Urothelium cell line (cell line): ENCODE results near the gene NPPB.
"Not testable (repeated sequence)": the region's sequence is repeated elsewhere in the genome, so short reads cannot be mapped to it uniquely, and the experiment has no call there.

Experiments
- DNase-seq: peaks from one replicate; pipeline ENCODE4 v3.0.0; 2011; ENCODE audit warnings: low spot score, mixed read lengths
- FAIRE-seq: peaks from 2 replicates; lab custom pipeline; 2011; peaks lifted over from hg19 to GRCh38; lab: Jason Lieb, UNC

NPPB gene

DNA sequence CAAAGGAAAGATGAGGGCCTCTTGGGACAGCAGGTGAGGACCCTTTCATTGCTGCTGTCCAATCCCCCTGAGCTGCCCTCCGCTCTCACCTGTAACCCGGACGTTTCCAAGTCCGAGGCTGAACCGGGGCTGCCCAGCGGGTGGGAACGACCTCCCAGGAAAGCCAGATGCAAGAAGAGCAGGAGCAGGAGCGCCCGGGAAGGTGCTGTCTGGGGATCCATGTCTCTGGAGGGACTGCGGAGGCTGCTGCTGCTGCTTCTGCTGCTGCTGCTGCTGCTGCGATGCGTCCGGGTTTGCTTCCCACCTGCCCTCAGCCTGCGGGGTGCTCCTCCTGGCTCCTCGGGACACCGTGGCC, at the start of gene NPPB:
TSS of gene NPPB (minus strand) at position 333 of the 355 bp plus-strand sequence. CDS start at position 221, 112 bp downstream.
- no peak for DNase-seq
- FAIRE-seq = no peak

DNA sequence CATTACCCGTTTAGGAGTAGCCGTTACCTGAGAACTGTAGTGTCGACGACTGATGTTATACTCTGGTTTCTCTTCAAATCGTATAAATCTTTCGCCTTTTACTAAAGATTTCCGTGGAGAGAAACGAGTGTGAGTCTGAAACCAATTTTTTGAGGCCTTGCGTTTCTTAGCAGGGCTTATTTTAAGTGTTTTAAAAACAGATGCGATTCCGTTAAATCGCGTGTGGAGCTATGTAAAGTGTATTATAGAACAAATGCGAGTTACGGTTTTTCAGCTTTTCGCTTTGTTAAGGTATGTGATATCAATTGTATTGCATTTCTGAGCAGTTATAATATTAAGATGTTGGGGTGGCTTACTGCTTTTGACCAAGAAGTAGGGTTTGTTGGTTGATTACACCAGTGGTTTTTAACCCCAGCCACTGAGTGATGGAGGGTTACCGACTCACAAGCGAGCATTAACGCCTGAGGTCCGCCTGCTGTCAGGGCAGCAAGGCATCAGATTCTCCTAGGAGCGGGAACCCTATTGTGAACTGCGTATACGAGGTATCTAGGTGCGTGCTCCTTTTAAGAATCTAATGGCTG, 49.4 kb upstream of the NPPB start:
- DNase-seq (peak; percentile 65), FAIRE-seq (no peak)

DNA sequence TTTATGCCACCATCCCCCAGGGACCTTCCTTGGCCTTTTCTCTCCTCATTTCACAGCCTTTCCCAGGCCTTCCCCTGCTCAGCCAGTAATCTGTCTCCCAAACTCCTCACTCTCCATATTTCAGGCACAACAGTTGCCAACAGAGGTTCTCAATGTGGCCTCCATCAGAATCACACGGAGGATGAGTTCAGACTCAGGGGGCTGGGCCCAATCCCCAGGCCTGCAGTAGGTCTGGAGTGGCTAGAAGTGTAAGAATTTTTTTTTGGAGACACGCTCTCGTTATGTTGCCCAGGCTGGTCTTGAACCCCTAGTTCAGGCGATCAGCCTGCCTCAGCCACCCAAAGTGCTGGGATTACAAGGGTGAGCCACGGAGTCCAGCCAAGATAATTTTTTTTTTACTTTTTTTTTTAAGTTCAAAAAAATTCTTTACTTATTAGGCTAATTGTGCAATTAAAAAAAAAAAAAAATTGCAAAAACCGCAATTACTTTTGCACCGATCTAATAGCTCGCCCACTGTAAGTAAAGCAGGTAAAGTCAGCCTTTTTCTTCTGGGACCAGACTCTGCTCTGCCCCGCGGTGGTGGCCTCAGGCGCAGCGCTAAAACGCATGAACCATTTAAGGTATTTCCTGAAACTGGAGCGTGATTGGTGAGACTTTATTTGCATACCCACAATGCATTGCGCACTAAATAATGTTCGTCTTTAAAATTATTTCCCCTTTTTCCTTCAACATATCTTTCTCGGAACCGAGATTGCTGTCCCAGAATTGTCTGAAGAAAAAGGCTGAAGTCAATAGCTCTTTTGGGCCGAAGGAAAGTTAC, 48.7 kb upstream of the NPPB start:
- peak; percentile 91 for DNase-seq

DNA sequence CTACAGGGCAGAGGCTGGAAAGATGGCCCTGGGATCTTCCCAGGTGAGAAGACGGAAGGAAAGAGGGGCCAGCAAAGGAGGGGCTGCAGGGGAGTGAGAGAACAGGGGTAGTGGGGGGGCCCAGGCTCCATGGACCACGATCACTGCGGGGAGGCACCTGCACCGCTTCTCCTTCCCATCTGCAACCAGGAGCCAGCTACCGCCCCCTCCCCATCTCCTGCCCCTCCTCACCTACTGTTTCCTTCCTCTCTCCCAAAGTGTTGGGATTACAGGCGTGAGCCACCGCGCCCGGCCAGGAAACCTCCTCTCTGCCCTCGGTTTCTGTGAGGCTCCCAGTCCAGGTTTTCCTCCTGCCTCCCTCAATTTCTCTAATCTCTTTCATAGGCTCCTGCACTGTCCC, 48.1 kb upstream of the NPPB start:
- no peak for DNase-seq
- FAIRE-seq = no peak

More for the DNA sequence above, 48.7 kb upstream of the NPPB start:
- FAIRE-seq = no peak

DNA sequence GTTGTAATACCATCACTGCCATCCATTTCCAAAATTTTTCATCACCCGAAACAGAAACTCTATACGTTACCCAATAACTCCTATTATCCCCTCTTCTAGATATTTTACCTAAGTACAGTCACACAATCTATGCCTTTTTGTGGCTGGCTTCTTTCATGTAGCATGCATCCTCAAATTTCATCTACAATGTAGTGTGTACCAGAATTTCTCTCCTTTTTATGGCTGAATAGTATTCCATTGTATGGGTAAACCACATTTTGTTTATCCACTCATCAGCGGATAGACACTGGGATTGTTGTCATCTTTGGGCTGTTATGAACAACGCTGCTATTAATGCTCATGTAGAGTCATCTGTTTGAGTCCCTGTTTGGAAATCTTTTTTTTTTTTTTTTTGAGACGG, 46.2 kb upstream of the NPPB start:
- FAIRE-seq (no peak), DNase-seq (no peak)

DNA sequence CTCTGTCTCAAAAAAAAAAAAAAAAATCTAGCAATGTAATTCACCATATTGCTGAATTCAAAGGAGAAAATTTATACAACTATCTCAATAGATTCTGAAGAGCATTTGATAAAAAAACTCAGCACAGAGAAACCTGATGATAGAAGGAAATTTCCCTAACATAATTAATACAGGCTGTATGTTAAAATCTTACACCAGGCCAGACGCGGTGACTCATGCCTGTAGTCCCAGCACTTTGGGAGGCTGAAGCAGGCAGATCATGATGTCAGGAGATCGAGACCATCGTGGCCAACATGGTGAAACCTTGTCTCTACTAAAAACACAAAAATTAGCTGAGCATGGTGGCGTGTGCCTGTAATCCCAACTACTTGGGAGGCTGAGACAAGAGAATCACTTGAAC, 45.4 kb upstream of the NPPB start:
- FAIRE-seq, DNase-seq: not testable (repeated sequence)

DNA sequence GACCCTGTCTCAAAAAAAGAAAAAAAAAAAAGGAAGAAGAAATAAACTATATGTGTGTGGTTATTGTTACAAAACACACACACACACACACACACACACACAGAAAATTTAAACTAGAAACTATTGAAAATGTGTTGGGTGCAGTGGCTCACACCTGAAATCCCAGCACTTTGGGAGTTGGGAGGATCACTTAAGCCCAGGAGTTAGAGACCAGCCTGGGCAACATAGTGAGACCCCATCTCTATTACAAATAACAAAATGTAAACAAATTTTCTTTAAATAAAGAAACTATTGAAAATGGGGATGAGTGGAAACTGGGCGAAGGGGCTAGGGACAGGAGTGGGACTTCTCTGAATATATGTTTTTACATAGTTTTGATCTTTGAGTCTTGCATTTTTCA, 44.5 kb upstream of the NPPB start:
- no peak for FAIRE-seq
- no peak for DNase-seq

DNA sequence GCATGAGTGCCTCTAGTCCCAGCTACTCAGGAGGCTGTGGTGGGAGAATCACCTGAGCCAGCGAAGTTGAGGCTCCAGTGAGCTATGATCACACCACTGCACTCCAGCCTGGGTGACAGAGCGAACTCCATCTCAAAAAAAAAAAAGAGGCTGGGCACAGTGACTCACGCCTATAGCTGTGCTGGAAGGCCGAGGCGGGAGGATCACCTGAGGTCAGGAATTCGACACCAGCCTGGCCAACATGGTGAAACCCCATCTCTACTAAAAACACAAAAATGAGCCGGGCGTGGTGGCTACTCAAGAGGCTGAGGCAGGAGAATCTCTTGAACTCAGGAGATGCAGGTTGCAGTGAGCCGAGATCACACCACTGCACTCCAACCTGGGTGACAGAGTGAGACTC, 42.7 kb upstream of the NPPB start:
- not testable (repeated sequence) for DNase-seq
- FAIRE-seq = peak; percentile 5

DNA sequence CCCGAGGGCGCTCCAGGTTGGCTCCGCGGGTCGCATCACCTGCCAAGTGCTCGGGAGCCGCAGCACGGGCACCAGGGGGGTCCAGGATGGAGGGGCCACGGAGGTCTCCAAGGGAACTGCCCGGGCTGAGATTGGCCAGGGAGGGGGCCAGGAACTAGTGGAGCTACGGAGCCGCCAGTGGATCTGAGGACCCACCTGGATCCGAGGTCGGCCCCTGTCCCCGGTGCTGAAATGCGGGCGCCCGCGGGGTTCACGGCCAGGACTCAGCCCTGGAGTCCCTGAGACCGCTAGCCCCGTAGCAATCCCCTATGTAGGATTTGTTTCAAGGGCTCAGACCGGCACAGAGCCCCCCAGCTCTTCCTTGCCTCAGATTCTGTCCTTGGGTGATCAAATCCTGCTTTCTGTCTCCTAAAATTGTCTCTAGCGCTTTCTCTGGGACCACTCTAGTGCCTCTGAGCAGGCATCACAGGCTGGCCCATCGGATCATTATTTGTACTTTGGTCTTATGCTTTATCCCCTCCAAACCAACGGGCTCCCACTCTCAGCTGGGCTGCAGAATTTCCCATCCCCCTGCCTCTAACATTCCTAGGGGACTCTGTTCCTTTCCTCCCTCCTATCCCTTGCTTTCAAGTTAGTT, 40.2 kb upstream of the NPPB start:
- DNase-seq (no peak), FAIRE-seq (no peak)

DNA sequence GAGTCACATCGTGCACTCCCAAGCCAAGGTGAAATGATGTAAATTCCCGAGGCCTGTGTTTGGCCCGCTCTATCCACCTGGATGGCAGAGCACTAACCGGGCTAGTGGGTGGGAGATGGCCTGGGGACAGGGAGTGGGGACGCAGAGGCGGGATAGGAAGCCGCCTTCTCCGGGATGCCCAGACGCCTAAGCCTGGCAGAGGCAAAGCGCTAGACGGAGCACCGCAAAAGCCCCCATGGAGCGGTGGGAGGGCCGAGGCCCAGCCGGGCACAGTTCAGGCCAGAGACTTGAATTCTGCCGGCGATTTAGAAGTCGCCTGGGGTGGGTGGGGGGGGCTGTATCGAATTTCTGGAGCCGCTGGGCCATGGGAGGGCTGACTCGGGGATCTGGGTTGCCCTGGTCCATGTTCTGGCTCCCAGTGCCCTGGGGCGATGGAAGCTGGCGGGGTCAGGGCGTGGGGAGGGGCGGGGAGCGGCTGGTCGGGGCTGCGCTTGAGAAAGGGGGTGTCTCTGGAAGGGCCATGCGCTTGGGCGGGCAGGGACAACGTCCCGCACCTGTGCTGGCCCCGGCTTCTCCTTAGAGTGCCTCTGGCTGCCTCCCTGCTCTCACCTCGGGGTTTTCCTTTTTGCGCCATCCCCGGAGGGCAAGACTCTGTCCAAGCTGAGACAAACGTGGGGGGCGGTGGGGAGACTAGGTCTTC, 39.5 kb upstream of the NPPB start:
- FAIRE-seq (no peak), DNase-seq (no peak)

DNA sequence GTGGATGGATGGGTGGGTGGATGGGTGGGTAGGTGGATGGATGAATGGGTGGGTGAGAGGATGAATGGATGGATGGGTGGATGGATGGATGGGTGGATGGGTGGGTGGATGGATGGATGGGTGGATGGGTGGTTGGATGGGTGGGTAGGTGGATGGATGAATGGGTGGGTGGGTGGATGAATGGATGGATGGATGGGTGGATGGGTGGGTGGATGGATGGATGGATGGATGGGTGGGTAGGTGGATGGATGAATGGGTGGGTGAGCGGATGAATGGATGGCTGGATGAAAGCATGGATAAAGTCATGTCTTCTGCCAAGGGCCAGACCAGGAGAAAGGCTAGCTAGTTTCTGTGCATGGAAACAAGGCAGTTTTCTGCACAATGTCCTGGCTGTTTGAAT, 35.8 kb upstream of the NPPB start:
- not testable (repeated sequence) for DNase-seq
- FAIRE-seq = peak; percentile 53

DNA sequence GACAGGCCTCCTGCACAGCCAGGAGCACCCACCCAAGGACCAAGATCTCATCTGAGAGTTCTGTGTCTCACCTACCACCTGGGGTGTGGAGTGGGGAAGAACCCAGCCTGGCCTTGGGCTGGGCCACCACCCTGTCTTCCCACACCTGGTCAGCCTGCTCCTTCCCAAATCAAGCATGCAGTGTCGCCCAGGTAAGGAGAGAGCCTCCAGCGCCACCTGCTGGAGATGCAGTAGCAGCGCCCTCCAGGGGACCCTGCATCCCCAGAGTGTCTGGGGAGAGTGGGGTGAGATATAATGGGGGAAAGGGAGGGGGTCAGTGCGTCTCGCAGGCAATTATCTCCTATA, 35.1 kb upstream of the NPPB start:
- FAIRE-seq (peak; percentile 70), DNase-seq (peak; percentile 79)

DNA sequence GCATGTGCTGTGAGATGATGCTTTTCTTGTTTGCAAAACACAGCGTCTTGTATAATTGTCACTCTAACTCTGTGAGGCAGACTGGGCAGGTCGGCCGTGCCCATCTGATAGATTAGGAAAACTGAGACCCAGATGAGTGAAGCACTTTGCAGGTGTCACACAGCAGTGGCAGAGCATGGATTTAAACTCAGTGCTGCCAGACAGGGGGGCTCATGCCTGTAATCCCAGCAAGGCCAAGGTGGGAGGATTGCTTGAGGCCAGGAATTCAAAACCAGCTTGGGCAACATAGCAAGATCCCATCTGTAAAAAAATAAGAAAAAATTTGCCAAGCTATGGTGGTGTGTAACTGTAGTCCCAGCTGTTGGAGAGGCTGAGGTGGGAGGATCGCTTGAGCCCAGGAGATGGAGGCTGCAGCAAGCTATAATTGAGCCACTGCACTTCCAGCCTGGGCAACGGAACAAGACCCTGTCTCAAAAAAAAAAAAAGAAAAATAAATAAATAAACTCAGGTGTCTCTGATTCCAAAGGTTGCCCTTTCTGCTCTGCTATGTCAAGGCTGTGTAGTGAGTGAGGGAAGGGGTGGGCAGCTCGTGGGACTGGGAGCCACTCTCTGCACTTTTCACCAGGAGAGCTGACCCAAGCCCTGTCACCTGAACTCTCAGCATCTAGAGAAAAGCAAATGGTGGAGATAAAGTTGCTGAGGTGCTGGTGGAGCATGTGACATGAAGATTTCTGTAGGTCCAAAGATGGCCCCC, 32.9 kb upstream of the NPPB start:
- FAIRE-seq (no peak), DNase-seq (no peak)

DNA sequence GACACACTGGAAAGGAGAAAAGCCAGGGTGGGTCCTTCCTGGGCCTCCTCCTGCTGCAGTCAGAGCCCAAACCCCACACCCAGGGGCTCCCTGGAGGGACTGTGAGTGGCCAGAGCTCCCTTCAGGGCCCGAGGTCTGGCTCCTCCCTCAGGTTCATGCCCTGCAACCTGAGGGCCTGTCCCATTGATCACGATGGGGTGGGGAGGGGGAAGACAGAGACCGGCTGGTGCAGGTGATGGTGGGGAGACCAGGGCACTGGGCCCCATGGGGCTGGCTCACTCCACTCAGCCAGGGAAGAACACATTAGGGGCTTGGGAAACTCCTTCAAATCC, 30.1 kb upstream of the NPPB start:
- no peak for DNase-seq
- FAIRE-seq = no peak

DNA sequence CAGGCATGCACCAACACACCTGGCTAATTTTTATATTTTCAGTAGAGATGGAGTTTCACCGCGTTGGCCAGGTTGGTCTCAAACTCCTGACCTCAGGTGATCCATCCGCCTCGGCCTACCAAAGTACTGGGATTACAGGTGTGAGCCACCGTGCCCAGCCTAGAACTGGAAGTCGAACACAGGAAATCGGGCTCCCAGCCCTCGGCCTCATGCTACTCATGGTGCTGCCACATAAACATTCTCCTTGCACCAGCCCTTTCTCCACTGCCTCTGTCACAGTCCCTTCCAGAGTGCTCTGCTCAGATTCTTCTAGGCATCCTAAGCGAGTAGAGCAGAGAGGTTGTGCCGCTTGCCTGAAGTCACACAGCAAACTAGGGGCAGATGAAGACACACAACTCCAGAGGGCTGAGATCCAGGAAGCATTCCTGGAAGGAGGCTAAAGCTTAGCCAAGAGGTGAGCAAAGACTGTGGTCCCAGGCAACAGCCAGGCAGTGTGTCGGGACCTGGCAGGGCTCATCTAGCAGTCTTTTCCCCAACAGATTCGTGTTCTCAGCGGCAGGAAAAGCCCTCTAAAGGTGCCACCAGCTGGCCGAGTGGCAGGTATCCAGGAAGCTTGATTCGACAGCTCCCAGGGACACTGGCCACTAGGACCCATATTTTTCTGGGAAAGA, 29.6 kb upstream of the NPPB start:
- no peak for FAIRE-seq
- DNase-seq = no peak

DNA sequence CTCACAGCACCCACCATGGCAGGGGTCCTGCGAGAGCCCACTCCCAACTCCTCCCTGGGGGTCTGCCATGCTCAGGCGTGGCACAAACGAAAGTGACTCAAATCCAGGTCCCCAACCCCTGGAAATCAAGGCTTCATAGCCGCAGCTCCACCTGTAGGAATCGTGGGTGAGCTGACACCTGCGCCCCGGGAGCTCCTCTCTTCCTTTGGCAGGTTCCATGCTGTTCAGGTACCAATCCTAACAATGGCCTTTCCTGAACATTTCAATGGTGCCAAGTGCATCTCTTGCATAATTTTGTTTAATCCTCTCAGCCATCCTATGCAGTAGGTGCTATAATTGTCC, 28.9 kb upstream of the NPPB start:
- DNase-seq (no peak), FAIRE-seq (no peak)

DNA sequence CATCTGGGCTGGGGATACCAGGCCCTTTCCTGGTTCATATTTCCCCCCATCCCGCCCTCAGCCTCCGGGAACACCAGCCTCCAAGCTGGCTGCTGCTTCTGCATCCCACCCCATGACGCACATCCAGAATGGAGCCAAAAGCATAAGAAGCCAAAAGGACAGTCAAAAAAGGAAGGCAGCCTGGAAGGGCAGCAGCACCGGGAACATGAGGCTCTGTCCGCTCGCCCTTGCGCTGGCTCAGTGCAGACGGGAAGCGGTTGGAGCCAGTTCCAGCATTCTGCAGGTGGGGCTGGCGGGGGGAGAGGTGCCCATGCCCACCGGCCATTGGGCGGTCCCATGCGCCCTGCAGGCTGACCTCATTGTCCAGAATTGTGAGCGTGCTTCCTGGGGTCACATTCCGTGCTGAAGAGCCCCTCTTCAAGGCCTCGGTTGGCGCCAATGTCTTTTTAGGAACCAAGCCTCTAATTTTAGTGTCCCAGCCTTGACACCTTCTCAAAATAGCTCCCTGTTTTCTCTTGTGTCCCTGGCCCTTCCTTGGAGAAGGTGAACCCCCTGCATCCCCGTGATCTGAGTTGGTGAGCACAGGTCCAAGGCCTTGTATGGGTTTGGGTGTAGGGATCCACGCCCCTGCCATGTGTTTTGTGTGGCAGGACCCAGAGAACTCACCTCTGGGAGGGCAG, 28.4 kb upstream of the NPPB start:
- DNase-seq = no peak

DNA sequence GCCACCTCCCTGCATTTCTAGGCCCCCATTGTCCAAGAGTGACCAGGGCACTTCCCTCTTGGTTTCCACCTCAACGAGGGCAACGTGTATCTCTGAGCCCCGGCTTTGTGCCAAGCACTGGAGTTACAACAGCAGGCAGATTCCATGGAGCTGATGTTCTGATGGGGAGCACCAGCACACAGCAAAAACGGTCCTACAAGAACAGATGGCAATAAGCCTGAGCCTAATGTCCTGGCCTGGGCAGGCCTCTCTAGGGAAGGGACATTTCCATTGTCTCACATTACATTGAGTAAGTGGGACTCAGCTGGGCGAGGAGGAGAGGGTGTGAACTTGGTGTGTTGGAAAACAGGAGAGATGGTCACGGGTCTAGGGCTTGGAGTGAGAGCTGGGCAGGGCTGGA, 27.2 kb upstream of the NPPB start:
- DNase-seq (no peak), FAIRE-seq (no peak)

More for the DNA sequence above, 28.4 kb upstream of the NPPB start:
- FAIRE-seq = no peak

DNA sequence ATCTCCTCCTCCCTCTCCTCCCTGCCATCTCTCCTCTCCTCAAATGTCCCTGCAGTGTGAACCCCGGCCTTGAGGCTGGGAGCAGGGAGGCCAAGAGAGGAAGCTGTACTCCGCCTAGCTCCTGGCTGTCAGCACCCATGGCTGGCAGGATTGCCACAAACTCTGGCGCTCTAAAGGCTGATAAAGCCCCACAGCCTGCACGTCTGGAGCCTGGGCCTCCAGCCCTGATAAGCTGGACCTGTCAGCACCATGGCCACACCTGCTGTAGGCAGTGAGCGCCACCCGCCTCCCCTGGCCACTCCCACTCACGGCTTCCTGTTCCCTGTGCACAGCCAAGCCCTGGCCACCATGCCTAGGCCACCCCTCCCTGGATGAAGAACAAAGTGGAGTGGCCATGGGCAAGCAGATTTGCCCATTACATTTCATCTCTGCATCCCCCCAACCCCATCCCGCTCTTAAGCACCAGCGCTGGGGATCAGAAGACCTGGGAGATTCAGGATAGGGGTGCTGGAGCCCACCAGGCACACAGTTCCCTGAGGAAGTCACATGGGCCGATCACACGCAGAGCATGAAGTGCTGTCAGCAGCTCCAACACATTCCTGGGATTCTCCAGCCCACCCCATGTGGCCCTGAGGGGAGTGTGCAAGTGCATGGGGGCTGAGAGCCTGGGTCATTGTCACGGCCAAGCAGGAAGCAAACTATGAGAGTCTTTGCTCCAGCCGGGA, 24.2 kb upstream of the NPPB start:
- FAIRE-seq (no peak), DNase-seq (no peak)
